ENCODE measurements around the gene CNGA3.
"Not testable (repeated sequence)": the region's sequence is repeated elsewhere in the genome, so short reads cannot be mapped to it uniquely, and the experiment has no call there.

Gene CNGA3

GRCh38 chr2:98393354-98393753, 47.1 kb downstream of the CNGA3 start:
- in situ Hi-C loops (cut with HindIII; ENCODE audit: low sequenced_read_pairs): loop anchor here (25.0 kb wide), 1 partner anchor 581 kb away; no protein-coding TSS in a partner anchor

DNA sequence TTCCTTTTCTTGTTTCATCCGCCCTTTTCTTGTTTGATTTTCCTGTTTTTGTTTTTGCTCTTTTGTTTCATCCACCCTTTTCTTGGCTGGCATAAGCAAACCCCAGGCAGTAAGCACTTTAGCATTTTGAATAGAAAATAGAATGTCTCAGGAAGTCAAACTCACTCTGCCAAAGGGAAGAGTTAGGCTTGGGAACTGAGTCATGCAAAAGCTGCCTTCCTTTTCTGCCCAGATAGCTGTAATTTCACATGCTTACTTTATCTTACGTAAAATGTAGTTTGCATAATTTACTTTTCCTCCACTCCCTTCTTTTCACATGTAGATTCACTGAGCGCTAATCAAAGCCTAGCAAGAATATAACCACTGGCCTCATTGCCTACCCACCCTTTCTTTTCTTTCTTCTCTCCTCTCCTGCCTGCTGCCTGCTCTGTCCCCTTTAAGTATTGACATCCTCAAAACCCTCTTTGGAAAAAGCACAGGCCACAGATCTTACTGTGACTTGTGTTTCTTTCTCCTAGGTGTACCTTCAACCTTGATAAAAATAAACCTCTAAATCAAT, 48.4 kb downstream of the CNGA3 start:
- in situ Hi-C loops (cut with HindIII; ENCODE audit: low sequenced_read_pairs): loop anchor here (25.0 kb wide), 1 partner anchor 582 kb away; no protein-coding TSS in a partner anchor

- in situ Hi-C loops (cut with HindIII; ENCODE audit: low sequenced_read_pairs): loop anchor here (25.0 kb wide), 1 partner anchor 584 kb away; no protein-coding TSS in a partner anchor
These were observed 49.7 kb downstream of the CNGA3 start for GRCh38 chr2:98395977-98396376.

GRCh38 chr2:98396745-98397355, 50.6 kb downstream of the CNGA3 start:
- in situ Hi-C loops (cut with HindIII; ENCODE audit: low sequenced_read_pairs): loop anchor here (25.0 kb wide), 1 partner anchor 585 kb away; no protein-coding TSS in a partner anchor

DNA sequence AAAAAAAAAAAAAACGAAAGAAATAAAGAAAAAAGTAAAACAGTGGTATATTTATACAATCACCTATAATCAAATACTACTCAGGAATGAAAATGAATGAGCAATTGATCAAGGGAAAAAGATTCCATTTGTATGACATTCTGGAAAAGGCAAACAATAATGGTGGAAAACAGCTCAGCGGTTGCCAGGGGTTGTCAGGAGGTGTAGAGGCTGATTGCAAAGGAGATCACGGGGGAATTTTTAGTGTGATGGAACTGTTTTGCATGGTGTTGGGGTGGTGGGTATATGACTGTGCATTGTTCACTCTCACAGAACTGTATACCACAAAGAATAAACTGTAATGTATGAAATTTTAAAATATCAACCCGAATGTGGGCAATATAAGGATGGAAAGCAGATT, 52.9 kb downstream of the CNGA3 start:
- in situ Hi-C loops (cut with HindIII; ENCODE audit: low sequenced_read_pairs): loop anchor here (25.0 kb wide), 1 partner anchor 587 kb away; no protein-coding TSS in a partner anchor

GRCh38 chr2:98403878-98404277, 57.6 kb downstream of the CNGA3 start:
- in situ Hi-C loops (cut with HindIII; ENCODE audit: low sequenced_read_pairs): no loop called here

DNA sequence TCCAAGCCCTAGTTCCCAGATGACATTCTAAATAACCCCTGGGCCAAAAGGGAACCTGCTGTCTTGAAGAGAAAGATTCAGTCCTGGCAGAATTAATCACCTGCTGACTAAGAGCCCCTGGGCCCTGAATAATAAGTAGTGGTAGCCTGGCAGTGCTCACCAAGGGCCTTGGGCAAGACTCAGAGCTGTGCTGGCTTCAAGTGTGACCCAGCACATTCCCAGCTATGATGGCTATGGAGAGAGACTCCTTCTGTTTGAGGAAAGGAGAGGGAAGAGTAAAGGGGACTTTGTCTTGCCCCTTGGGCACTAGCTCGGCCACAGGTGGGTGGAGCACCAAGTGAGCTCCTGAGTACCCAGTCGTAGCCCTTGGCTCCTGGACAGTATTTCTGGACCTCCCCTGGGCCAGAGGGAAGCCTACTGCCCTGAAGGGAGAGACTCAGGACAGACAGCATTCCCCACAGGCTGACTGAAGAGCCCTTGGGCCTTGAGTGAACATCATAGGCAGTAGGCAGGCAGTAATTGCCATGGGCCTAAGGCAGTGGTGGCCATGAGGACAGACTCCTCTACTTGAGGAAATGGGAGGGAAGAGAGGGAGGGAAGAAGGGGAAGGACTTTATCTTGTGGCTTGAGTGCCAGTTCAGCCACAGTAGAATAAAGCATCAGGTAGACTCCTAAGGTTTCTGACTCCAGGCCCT, 58.4 kb downstream of the CNGA3 start:
- in situ Hi-C loops (cut with HindIII; ENCODE audit: low sequenced_read_pairs): no loop called here

DNA sequence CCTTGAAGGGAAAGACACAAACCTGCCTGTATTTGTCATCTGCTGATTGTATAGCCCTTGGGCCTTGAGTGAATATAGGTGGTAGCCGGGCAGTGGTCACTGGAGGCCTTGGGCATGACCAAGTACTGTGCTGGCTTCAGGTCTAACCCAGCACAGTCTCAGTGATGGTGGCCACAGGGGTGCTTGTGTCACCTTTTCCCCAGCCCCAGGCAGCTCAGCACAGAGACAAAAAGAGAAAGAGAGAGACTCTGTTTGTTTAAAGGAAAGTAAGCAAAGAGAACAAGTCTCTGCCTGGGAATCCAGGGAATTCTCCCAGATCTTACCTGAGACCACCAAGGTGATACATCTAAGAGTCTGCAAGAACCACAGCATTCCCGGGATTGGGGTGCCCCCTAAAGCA, 59.0 kb downstream of the CNGA3 start:
- in situ Hi-C loops (cut with HindIII; ENCODE audit: low sequenced_read_pairs): no loop called here

- in situ Hi-C loops (cut with HindIII; ENCODE audit: low sequenced_read_pairs): no loop called here
These were observed 61.9 kb downstream of the CNGA3 start for GRCh38 chr2:98408155-98408554.

DNA sequence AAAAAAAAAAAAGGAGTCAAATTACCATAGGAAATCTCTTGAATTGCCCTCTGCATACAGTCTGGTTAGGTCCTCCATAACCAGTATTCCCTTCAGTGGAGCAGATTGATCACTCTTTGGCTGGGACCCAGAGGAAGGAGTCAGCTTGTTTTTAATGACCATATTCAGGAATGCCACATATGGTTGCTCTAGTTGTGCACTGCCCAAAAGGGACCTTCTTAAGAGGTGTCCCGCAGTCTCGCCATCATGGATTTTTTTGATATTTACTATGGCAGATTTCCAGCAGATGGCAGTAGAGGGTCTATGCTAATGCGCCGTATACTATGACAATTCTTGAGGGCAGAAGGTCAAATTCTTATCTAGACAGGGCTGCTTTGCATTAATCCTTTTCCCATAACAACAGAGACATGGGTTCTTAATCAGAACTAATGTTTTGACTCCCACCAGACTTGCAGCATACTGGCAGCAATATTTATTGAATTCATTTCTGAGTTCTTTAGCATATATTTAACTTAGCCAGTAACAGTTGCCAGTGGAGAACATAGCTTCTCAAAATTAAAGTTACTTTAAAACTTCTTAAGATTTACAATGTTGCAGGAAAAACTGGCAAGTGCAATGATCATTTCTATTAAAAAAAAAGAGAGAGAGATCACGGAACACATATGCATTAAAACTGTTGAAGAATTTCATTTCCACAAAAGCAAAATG, 66.6 kb downstream of the CNGA3 start:
- in situ Hi-C loops (cut with HindIII; ENCODE audit: low sequenced_read_pairs): no loop called here

GRCh38 chr2:98414246-98414645, 68.0 kb downstream of the CNGA3 start:
- in situ Hi-C loops (cut with HindIII; ENCODE audit: low sequenced_read_pairs): not testable (repeated sequence)

DNA sequence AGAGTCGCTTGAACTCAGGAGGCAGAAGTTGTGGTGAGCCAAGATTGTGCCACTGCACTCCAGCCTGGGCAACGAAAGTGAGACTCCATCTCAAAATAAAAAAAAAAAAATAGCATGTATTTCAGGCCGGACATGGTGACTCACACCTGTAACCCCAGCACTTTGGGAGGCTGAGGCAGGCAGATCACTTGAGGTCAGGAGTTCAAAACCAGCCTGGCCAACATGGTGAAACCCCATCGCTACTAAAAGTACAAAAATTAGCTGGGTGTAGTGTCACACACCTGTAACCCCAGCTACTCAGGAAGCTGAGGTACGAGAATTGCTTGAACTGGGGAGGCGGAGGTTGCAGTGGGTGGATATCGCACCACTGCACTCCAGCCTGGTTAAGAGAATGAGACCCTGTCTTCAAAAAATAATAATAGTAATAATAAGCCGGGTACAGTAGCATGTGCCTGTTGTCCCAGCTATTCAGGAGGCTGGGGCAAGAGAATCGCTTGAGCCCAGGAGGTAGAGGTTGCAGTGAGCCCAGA, 69.5 kb downstream of the CNGA3 start:
- in situ Hi-C loops (cut with HindIII; ENCODE audit: low sequenced_read_pairs): not testable (repeated sequence)

GRCh38 chr2:98416383-98417159, 70.3 kb downstream of the CNGA3 start:
- in situ Hi-C loops (cut with HindIII; ENCODE audit: low sequenced_read_pairs): no loop called here

GRCh38 chr2:98419544-98419943, 73.3 kb downstream of the CNGA3 start:
- in situ Hi-C loops (cut with HindIII; ENCODE audit: low sequenced_read_pairs): no loop called here

DNA sequence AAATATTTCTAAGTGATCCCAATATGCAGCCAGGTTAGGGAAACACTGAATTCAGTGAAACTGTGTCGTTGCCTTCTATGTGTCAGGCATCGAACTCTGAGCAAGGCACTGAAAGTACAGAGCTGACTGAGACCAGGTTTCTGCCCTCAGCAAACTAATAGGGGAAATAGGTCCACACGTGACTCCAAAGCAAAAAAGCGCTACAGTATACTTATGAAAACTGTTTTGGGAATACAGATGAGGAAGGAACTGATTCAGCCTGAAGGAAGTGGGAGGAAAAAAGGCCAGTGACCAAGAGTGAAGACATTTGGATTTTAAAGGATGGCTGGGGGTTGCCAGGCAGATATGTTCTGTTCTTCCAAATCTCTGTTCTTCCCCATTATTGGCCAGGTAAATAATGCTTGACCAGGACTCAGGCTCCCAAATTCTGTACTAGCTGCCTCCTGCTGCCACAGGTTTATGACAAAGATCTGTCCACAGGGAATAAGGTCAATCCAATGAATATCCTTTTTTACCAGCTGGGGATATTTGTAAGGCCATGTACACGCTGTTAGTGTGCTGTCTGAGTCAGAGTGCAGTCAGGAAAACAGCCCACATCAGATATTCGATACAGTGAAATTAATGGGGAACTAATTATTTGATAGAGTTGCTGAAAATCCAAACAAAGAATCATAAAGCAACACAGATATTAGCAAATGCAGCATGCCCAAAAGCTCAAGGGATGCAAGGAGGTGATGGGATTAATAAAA, 73.9 kb downstream of the CNGA3 start:
- in situ Hi-C loops (cut with HindIII; ENCODE audit: low sequenced_read_pairs): no loop called here

DNA sequence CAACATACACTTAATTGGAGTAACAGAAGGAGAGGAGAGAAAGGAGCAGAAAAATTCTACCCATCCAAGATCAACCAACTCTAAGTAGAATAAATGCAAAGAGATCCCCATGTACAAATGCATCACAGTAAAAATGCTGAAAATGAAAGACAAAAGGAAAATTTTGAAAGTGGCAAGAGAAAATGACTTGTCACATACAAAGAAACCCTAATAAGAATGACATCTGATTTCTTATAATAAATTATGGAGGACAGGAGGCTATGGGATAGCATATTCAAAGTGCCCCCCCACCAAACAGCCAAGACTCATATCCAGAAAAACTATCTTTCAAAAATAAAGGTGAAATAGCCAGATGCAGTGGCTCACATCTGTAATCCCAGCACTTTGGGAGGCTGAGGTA, 76.2 kb downstream of the CNGA3 start:
- in situ Hi-C loops (cut with HindIII; ENCODE audit: low sequenced_read_pairs): no loop called here

- in situ Hi-C loops (cut with HindIII; ENCODE audit: low sequenced_read_pairs): no loop called here
These were observed 80.5 kb downstream of the CNGA3 start for GRCh38 chr2:98426771-98427170.

GRCh38 chr2:98432145-98432544, 85.9 kb downstream of the CNGA3 start:
- in situ Hi-C loops (cut with HindIII; ENCODE audit: low sequenced_read_pairs): no loop called here

DNA sequence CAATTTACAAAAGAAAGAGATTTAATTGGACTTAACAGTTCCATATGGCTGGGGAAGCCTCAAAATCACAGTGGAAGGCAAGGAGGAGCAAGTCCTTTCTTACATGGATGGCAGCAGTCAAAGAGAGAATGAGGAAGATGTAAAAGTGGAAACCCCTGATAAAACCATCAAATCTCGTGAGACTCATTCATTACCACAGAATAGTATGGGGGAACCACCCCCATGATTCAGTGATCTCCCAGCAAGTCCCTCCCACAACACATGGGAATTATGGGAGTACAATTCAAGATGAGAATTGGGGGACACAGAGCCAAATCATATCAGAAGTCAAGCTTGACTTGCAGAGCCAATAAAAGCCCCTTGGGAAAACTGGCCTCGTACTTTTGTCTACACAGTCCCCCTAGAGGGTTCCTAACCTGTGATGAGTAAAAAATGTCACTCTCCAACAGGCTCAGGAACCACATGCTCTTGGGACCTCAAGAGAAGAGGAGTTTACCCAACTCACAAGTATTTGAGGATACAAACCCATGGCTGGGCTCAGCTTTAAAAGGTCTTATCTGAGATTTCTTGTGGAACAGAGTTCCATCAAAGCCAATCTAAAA, 87.2 kb downstream of the CNGA3 start:
- in situ Hi-C loops (cut with HindIII; ENCODE audit: low sequenced_read_pairs): no loop called here

Data from endothelial cell of hepatic sinusoid (primary cell).